Measurements from ENCODE around the gene FAM181A.

Gene FAM181A

GRCh38 chr14:93879362-93879983, 47.7 kb upstream of the FAM181A start:
- no peak overlapping the region for H3K27ac ChIP-seq (ENCODE audit: low read length)
- TF ChIP-seq CTCF (IDR thresholded peaks at IDR 0.05; ENCODE audit: borderline replicate concordance, extremely low read depth, low read length, poor library complexity, severe bottlenecking) (no peak), EZH2 (IDR thresholded peaks at IDR 0.05; ENCODE audit: borderline replicate concordance, low read depth, low read length, severe bottlenecking) (no peak)
- H2AFZ ChIP-seq (ENCODE audit: low read depth, low read length) = no peak overlapping the region
- H3K9me3 ChIP-seq (ENCODE audit: insufficient read depth, low read length, severe bottlenecking) = peaks cover 6% of the 10 kb centered on the region
- DNase-seq = no peak
- no peak for ATAC-seq (ENCODE audit: insufficient read depth, low read depth)
- no peak overlapping the region for H3K9ac ChIP-seq (ENCODE audit: low read depth, low read length)
- H4K20me1 ChIP-seq (ENCODE audit: insufficient read depth, low read length) = no peaks in the 10 kb centered on the region
- no peaks in the 10 kb centered on the region for H3K27me3 ChIP-seq (ENCODE audit: insufficient read depth, low read length, poor library complexity)
- no peak overlapping the region for H3K4me3 ChIP-seq (ENCODE audit: low read depth in 1 of 2, low read length in 2 of 2)
- no peak overlapping the region for H3K4me2 ChIP-seq (ENCODE audit: insufficient read depth, low read length)
- no peaks in the 10 kb centered on the region for H3K36me3 ChIP-seq (ENCODE audit: insufficient read depth, low read length)
- H3K79me2 ChIP-seq (ENCODE audit: insufficient read depth, low read length) = no peaks in the 10 kb centered on the region
- no peaks in the 10 kb centered on the region for H3K4me1 ChIP-seq (ENCODE audit: insufficient read depth, low read length)

GRCh38 chr14:93880021-93880820, 46.9 kb upstream of the FAM181A start:
- Histone ChIP-seq H3K36me3 (ENCODE audit: insufficient read depth, low read length) (no peaks in the 10 kb centered on the region), H3K4me2 (ENCODE audit: insufficient read depth, low read length) (no peak overlapping the region), H3K4me3 (ENCODE audit: low read depth in 1 of 2, low read length in 2 of 2) (no peak overlapping the region), H3K9me3 (ENCODE audit: insufficient read depth, low read length, severe bottlenecking) (peaks cover 6% of the 10 kb centered on the region), H3K4me1 (ENCODE audit: insufficient read depth, low read length) (no peaks in the 10 kb centered on the region), H3K27me3 (ENCODE audit: insufficient read depth, low read length, poor library complexity) (no peaks in the 10 kb centered on the region), H2AFZ (ENCODE audit: low read depth, low read length) (no peak overlapping the region), H3K79me2 (ENCODE audit: insufficient read depth, low read length) (no peaks in the 10 kb centered on the region), H3K27ac (ENCODE audit: low read length) (no peak overlapping the region), H4K20me1 (ENCODE audit: insufficient read depth, low read length) (no peaks in the 10 kb centered on the region), H3K9ac (ENCODE audit: low read depth, low read length) (no peak overlapping the region)
- no peak for DNase-seq
- TF ChIP-seq EZH2 (IDR thresholded peaks at IDR 0.05; ENCODE audit: borderline replicate concordance, low read depth, low read length, severe bottlenecking) (no peak), CTCF (IDR thresholded peaks at IDR 0.05; ENCODE audit: borderline replicate concordance, extremely low read depth, low read length, poor library complexity, severe bottlenecking) (no peak)
- no peak for ATAC-seq (ENCODE audit: insufficient read depth, low read depth)

GRCh38 chr14:93884950-93885349, 42.2 kb upstream of the FAM181A start:
- Histone ChIP-seq H3K9ac (ENCODE audit: low read depth, low read length) (no peak overlapping the region), H3K36me3 (ENCODE audit: insufficient read depth, low read length) (no peaks in the 10 kb centered on the region), H3K4me2 (ENCODE audit: insufficient read depth, low read length) (no peak overlapping the region), H3K27ac (ENCODE audit: low read length) (no peak overlapping the region), H3K4me1 (ENCODE audit: insufficient read depth, low read length) (no peaks in the 10 kb centered on the region), H3K9me3 (ENCODE audit: insufficient read depth, low read length, severe bottlenecking) (peaks cover 6% of the 10 kb centered on the region), H3K27me3 (ENCODE audit: insufficient read depth, low read length, poor library complexity) (peaks cover 4% of the 10 kb centered on the region), H3K4me3 (ENCODE audit: low read depth in 1 of 2, low read length in 2 of 2) (no peak overlapping the region), H2AFZ (ENCODE audit: low read depth, low read length) (no peak overlapping the region), H4K20me1 (ENCODE audit: insufficient read depth, low read length) (no peaks in the 10 kb centered on the region), H3K79me2 (ENCODE audit: insufficient read depth, low read length) (no peaks in the 10 kb centered on the region)
- no peak for DNase-seq
- TF ChIP-seq EZH2 (IDR thresholded peaks at IDR 0.05; ENCODE audit: borderline replicate concordance, low read depth, low read length, severe bottlenecking) (no peak), CTCF (IDR thresholded peaks at IDR 0.05; ENCODE audit: borderline replicate concordance, extremely low read depth, low read length, poor library complexity, severe bottlenecking) (no peak)
- ATAC-seq (ENCODE audit: insufficient read depth, low read depth) = no peak; the same call in 2 of the 3 replicates

All from DND-41 (cell line).